Right hindlimb (tissue), 1 donor: ENCODE data around the gene ST3GAL3.

ENCODE experiments used
- DNase-seq: peaks from one replicate; pipeline ENCODE4 v3.0.0-alpha.2; 2018

Gene ST3GAL3

GRCh38 chr1:43930168-43930948, 223.0 kb downstream of the ST3GAL3 start:
- DNase-seq: no peak

GRCh38 chr1:43930949-43931275, 223.6 kb downstream of the ST3GAL3 start:
- no peak for DNase-seq

- no peak for DNase-seq
Measured at GRCh38 chr1:43931711-43932660, 224.7 kb downstream of the ST3GAL3 start.

- no peak for DNase-seq
Measured at GRCh38 chr1:43932786-43933385, 225.6 kb downstream of the ST3GAL3 start.

- peak; percentile 57 for DNase-seq
Measured at GRCh38 chr1:43933386-43934100, 226.2 kb downstream of the ST3GAL3 start, which contains the start of gene ARTN. Gene ARTN, plus strand, starts transcription at chr1:43933801. Its CDS starts 1,856 bp downstream, at chr1:43935657.

- peak; percentile 81 for DNase-seq
Measured at GRCh38 chr1:43934101-43934985, 227.0 kb downstream of the ST3GAL3 start.

GRCh38 chr1:43934986-43935324, 227.6 kb downstream of the ST3GAL3 start:
- DNase-seq: no peak

- DNase-seq: no peak
Measured at GRCh38 chr1:43935711-43936427, 228.5 kb downstream of the ST3GAL3 start.

- peak; percentile 58 for DNase-seq
Measured at GRCh38 chr1:43936431-43937151, 229.3 kb downstream of the ST3GAL3 start.

- no peak for DNase-seq
Measured at GRCh38 chr1:43937179-43937865, 230.0 kb downstream of the ST3GAL3 start.

- DNase-seq: no peak
Measured at GRCh38 chr1:43938383-43938782, 231.0 kb downstream of the ST3GAL3 start.

- DNase-seq: no peak
Measured at GRCh38 chr1:43938892-43939587, 231.7 kb downstream of the ST3GAL3 start.

GRCh38 chr1:43942411-43942810, 235.1 kb downstream of the ST3GAL3 start:
- DNase-seq: no peak

GRCh38 chr1:43944860-43945259, 237.5 kb downstream of the ST3GAL3 start:
- DNase-seq: no peak

- DNase-seq: no peak
Measured at GRCh38 chr1:43945674-43946235, 238.4 kb downstream of the ST3GAL3 start.

GRCh38 chr1:43946236-43947060, 239.1 kb downstream of the ST3GAL3 start, which contains the start of gene IPO13:
Gene IPO13, plus strand, starts transcription at chr1:43946950. Its CDS starts 651 bp downstream, at chr1:43947601.
- DNase-seq: peak; percentile 98

- DNase-seq: no peak
Measured at GRCh38 chr1:43947061-43947873, 239.9 kb downstream of the ST3GAL3 start.
